K562 (cell line): Measurements from ENCODE around the gene ROM1. TPM values are rescaled to one million over a fixed set of nuclear protein-coding genes. Genes with fewer than 3 reads are reported as not detected.

Experiments
- ATAC-seq: fragments of 200-7000 bp; cut with Tn5 transposase; 3 replicates; pipeline ENCODE4 v1.9.1; 2020; ENCODE audit warnings: moderate library complexity
- BruUV-seq: library from RNA; stranded (reverse); fragments of 400-500 nt; replicated peaks from 2 replicates; lab custom pipeline; 2021; lab: Mats Ljungman, UMichigan
- CTCF ChIA-PET: fragments of 300-600 bp; formaldehyde crosslinking; extraction: SDS; loops from one replicate; lab custom pipeline; 2021; ENCODE audit warnings: low intra/inter-chr PET ratio; lab: Yijun Ruan, JAX
- POLR2A ChIA-PET: fragments of 300-600, 350-650 bp; sonication (Branson Sonifier 250); formaldehyde crosslinking; extraction: SDS; loops from one replicate; lab custom pipeline; 2021; ENCODE audit warnings: antibody characterized with exemption, inconsistent platforms; lab: Yijun Ruan, JAX
- DNase-seq, 4 experiments: peaks; one replicate each; pipeline versions ENCODE4 v3.0.0 to v3.0.0-alpha.2; 2011 to 2018; ENCODE audit warnings: low spot score in 3 of 4, mixed read lengths in 3 of 4; ENCODE audit errors: extremely low read depth in 1 of 4
- FAIRE-seq: peaks from 2 replicates; lab custom pipeline; 2011; peaks lifted over from hg19 to GRCh38; lab: Jason Lieb, UNC
- H2AFZ ChIP-seq: 2 replicates; pipeline ENCODE4 v1.6.0; 2011; ENCODE audit warnings: low read depth, low read length, control low read depth, inconsistent platforms
- H3K27ac ChIP-seq: fragments of 200-600 bp; 3 replicates; pipeline ENCODE4 v1.8.0; 2011; ENCODE audit warnings: low read depth, mild to moderate bottlenecking, control low read depth, inconsistent platforms, low read length, moderate library complexity, mixed read lengths; ENCODE audit errors: extremely low read depth
- H3K27me3 ChIP-seq, 2 experiments: fragments of 300-600 bp in 1 of 2; 2 replicates in 1 of 2; 3 replicates in 1 of 2; pipeline versions ENCODE4 v1.6.0 to v1.8.0; 2011; ENCODE audit warnings: inconsistent platforms in 2 of 2, low read length in 2 of 2, mild to moderate bottlenecking in 1 of 2, mixed read lengths in 1 of 2, moderate library complexity in 1 of 2; ENCODE audit not compliant: control insufficient read depth in 2 of 2, insufficient read depth in 2 of 2
- H3K36me3 ChIP-seq: fragments of 300-600 bp; 3 replicates; pipeline ENCODE4 v1.8.0; 2011; ENCODE audit warnings: mild to moderate bottlenecking, low read length, inconsistent platforms; ENCODE audit not compliant: control insufficient read depth, insufficient read depth
- H3K4me1 ChIP-seq, 2 experiments: fragments of 200-600 bp in 1 of 2; replicated peaks in 1 of 2; 2 replicates in 1 of 2; 3 replicates in 1 of 2; pipeline versions ENCODE4 v1.5.1 to v1.8.0; 2011; ENCODE audit warnings: inconsistent platforms in 2 of 2, low read length in 2 of 2, mild to moderate bottlenecking in 1 of 2, mixed read lengths in 1 of 2, moderate library complexity in 1 of 2; ENCODE audit not compliant: control insufficient read depth in 2 of 2, insufficient read depth in 2 of 2
- H3K4me2 ChIP-seq: 2 replicates; pipeline ENCODE4 v1.6.1; 2011; ENCODE audit warnings: low read length, control low read depth, inconsistent platforms, mixed read lengths; ENCODE audit not compliant: insufficient read depth
- H3K4me3 ChIP-seq: fragments of 200-600 bp; sonication (generic), shearing (Covaris generic); 2 replicates; pipeline ENCODE4 v1.5.1; 2016; ENCODE audit warnings: control low read depth, inconsistent platforms
- H3K79me2 ChIP-seq: fragments of 200-600 bp; 3 replicates; pipeline ENCODE4 v1.8.0; 2011; ENCODE audit warnings: low read length, inconsistent platforms; ENCODE audit not compliant: control insufficient read depth, insufficient read depth
- H3K9ac ChIP-seq, 2 experiments: 2 replicates each; pipeline versions ENCODE4 v1.6.0 to v1.6.1; 2011; ENCODE audit warnings: low read depth in 2 of 2, low read length in 2 of 2, control low read depth in 1 of 2, inconsistent platforms in 1 of 2, mild to moderate bottlenecking in 1 of 2, mixed read lengths in 1 of 2; ENCODE audit not compliant: insufficient read depth in 1 of 2
- H3K9me1 ChIP-seq: one replicate; pipeline ENCODE4 v1.6.0; 2011; ENCODE audit warnings: inconsistent platforms, mild to moderate bottlenecking, low read length, moderate library complexity; ENCODE audit not compliant: control insufficient read depth, insufficient read depth
- H3K9me3 ChIP-seq: replicated peaks from 2 replicates; pipeline ENCODE4 v1.5.1; 2011; ENCODE audit warnings: low read depth, low read length, inconsistent platforms; ENCODE audit not compliant: control insufficient read depth, insufficient read depth
- H4K20me1 ChIP-seq: replicated peaks from 2 replicates; pipeline ENCODE4 v1.6.1; 2011; ENCODE audit warnings: low read length, inconsistent platforms, mixed read lengths; ENCODE audit not compliant: control insufficient read depth, insufficient read depth
- CC2D1A ChIP-seq: fragments of 450-650 bp; IDR thresholded peaks from 2 replicates; pipeline ENCODE4 v1.6.1; 2017; ENCODE audit warnings: mild to moderate bottlenecking
- HMG20A ChIP-seq: fragments of 450-650 bp; formaldehyde crosslinking; conservative IDR thresholded peaks from 2 replicates; pipeline ENCODE4 v1.4.0; 2020; ENCODE audit warnings: mild to moderate bottlenecking, mixed read lengths
- KDM1A ChIP-seq, 2 experiments: fragments of 450-650 bp; IDR thresholded peaks; 2 replicates each; pipeline ENCODE4 v1.6.1; 2016; ENCODE audit warnings: mild to moderate bottlenecking in 2 of 2
- MCM2 ChIP-seq: fragments of 450-650 bp; IDR thresholded peaks from 2 replicates; pipeline ENCODE4 v1.6.1; 2017; ENCODE audit warnings: low read depth, mild to moderate bottlenecking
- POLR2A ChIP-seq: fragments of 450-650 bp; conservative IDR thresholded peaks from 2 replicates; pipeline ENCODE4 v1.6.1; 2016
- PRPF4 ChIP-seq: fragments of 200-400 bp; formaldehyde crosslinking; IDR thresholded peaks from one replicate; pipeline ENCODE4 v1.6.1; 2017; ENCODE audit warnings: low read length, low read depth, mild to moderate bottlenecking; ENCODE audit not compliant: insufficient read depth, poor library complexity, severe bottlenecking
- TEAD4 ChIP-seq, 2 experiments: sonication (generic) in 1 of 2; formaldehyde crosslinking in 1 of 2; IDR thresholded peaks; 2 replicates each; pipeline versions ENCODE4 v1.6.1 to v1.8.0; 2012 to 2022; ENCODE audit warnings: borderline replicate concordance in 1 of 2, inconsistent platforms in 1 of 2, low read length in 1 of 2, mild to moderate bottlenecking in 1 of 2, missing genetic modification reagents in 1 of 2
- U2AF2 ChIP-seq: fragments of 200-400 bp; formaldehyde crosslinking; optimal IDR thresholded peaks from 2 replicates; pipeline ENCODE3; 2017; ENCODE audit warnings: low read depth, mild to moderate bottlenecking, low read length
- ZNF174 ChIP-seq: fragments of 250-450 bp; sonication (Bioruptor Pico); IDR thresholded peaks from 2 replicates; pipeline ENCODE4 v1.4.0; 2020; ENCODE audit warnings: mild to moderate bottlenecking
- ZNF217 ChIP-seq: sonication (generic); formaldehyde crosslinking; IDR thresholded peaks from 2 replicates; pipeline ENCODE4 v1.8.0; 2022; ENCODE audit warnings: mild to moderate bottlenecking, missing genetic modification reagents
- ZNF644 ChIP-seq: fragments of 200-800 bp; sonication (Bioruptor generic); IDR thresholded peaks from 2 replicates; pipeline ENCODE4 v1.6.1; 2016; ENCODE audit warnings: low read depth, missing genetic modification characterization, missing compliant biosample characterization
- WGBS: fragments of 100-300 bp; shearing (Covaris generic); methylation state at CpG from one replicate; pipeline ENCODE4 v1.1.6; 2016; ENCODE audit warnings: low coverage, mixed read lengths; ENCODE audit not compliant: insufficient coverage; ENCODE audit errors: missing lambda C conversion rate; 5-methylcytosine and 5-hydroxymethylcytosine counted together
- in situ Hi-C: fragments of 300-500 bp; cut with MboI; formaldehyde crosslinking; loops from 4 replicates; pipeline ENCODE4 v1.15.0; 2018; ENCODE audit warnings: inconsistent platforms, mixed read lengths
- intact Hi-C: fragments of 100-400 bp; cut with micrococcal nuclease; formaldehyde crosslinking; loops from 2 replicates; pipeline ENCODE4 v1.14.2; 2022
- polyA plus RNA-seq, 8 experiments: library from polyadenylated mRNA; depleted of rRNA in 4 of 8; stranded (reverse) in 5 of 8; unstranded in 3 of 8; fragments of >200 nt; fragmentation: Nextera tagmentation in 2 of 8; fragmentation: Illumina TruSeq in 1 of 8; extraction: Ambion mirVana in 2 of 8; extraction: Trizol in 1 of 8; gene quantifications; 2 replicates each; pipeline versions ENCODE4 v1.2.1 to v1.2.3, GENCODE V29; 2011 to 2014; ENCODE audit warnings: inconsistent platforms in 1 of 8, missing spikeins in 1 of 8
- total RNA-seq, 7 experiments: library from RNA; depleted of rRNA in 6 of 7; stranded (reverse); fragments of >200 nt in 6 of 7; fragmentation: Illumina TruSeq in 2 of 7; extraction: Trizol in 2 of 7; gene quantifications; 2 replicates each; pipeline versions ENCODE4 v1.2.1 to v1.2.3, GENCODE V29; 2011 to 2021; ENCODE audit warnings: low replicate concordance in 1 of 7
- TF ChIP-seq, protein P1 (sequence below): fragments of 250-450 bp; sonication (Bioruptor Pico); IDR thresholded peaks from 2 replicates; pipeline ENCODE4 v1.8.0; 2021; ENCODE audit warnings: borderline replicate concordance, mild to moderate bottlenecking, moderate library complexity; ENCODE audit not compliant: poor library complexity, severe bottlenecking
- TF ChIP-seq, protein P2 (sequence below): conservative IDR thresholded peaks from 2 replicates; pipeline ENCODE4 v1.6.1; 2011; ENCODE audit warnings: low read depth, mild to moderate bottlenecking, low read length; ENCODE audit not compliant: control insufficient read depth
- TF ChIP-seq, protein P3 (sequence below): fragments of 450-650 bp; IDR thresholded peaks from 2 replicates; pipeline ENCODE4 v1.6.1; 2016; ENCODE audit warnings: antibody characterized with exemption

ROM1 gene
- total and polyA plus RNA-seq, 9 of the 15 experiments (the other 6 are each of a cell fraction or from before 2014, with no cell fraction given): 0.75 to 4.0 (median 2.6) TPM

DNA sequence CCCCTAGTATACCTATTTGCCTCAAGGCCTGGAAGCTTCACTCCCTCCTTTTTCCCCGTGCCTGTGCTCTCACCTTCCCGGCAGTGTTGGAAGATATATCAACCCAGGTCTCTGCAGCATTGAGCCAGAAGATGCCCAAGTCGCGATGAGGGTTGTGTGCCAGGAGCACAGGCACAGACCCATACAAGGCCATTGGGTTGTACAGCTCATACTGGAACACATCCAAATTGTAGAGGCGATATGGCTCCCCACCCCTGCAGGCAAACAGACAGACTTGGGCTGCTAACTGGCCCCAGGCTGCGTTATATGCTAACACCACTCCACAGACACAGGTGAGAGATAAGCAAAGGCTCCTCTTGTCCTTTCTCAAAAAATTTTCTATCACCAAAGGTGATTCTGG lies 19.4 kb downstream of the ROM1 start:
- no peak for TF ChIP-seq ZNF174 (CRISPR knock-in tag)
- TF ChIP-seq ZNF217 (CRISPR knock-in tag): no peak
- TF ChIP-seq, protein P1, sequence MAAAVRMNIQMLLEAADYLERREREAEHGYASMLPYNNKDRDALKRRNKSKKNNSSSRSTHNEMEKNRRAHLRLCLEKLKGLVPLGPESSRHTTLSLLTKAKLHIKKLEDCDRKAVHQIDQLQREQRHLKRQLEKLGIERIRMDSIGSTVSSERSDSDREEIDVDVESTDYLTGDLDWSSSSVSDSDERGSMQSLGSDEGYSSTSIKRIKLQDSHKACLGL: no peak
- no peak for TF ChIP-seq MCM2
- TF ChIP-seq, protein P2, sequence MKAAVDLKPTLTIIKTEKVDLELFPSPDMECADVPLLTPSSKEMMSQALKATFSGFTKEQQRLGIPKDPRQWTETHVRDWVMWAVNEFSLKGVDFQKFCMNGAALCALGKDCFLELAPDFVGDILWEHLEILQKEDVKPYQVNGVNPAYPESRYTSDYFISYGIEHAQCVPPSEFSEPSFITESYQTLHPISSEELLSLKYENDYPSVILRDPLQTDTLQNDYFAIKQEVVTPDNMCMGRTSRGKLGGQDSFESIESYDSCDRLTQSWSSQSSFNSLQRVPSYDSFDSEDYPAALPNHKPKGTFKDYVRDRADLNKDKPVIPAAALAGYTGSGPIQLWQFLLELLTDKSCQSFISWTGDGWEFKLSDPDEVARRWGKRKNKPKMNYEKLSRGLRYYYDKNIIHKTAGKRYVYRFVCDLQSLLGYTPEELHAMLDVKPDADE: no peak
- no peak for TF ChIP-seq U2AF2
- no peak for TF ChIP-seq KDM1A (IDR thresholded peaks at IDR 0.05)
- no peak for TF ChIP-seq ZNF644
- TF ChIP-seq, protein P3, sequence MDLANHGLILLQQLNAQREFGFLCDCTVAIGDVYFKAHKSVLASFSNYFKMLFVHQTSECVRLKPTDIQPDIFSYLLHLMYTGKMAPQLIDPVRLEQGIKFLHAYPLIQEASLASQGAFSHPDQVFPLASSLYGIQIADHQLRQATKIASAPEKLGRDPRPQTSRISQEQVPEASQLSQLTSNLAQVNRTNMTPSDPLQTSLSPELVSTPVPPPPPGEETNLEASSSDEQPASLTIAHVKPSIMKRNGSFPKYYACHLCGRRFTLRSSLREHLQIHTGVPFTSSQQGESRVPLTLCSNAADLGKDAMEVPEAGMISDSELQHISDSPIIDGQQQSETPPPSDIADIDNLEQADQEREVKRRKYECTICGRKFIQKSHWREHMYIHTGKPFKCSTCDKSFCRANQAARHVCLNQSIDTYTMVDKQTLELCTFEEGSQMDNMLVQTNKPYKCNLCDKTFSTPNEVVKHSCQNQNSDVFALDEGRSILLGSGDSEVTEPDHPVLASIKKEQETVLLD: no peak
- no peak for TF ChIP-seq HMG20A (CRISPR knock-in tag)
- TF ChIP-seq CC2D1A: no peak
- TF ChIP-seq POLR2A: no peak
- no peak for TF ChIP-seq PRPF4
- TF ChIP-seq TEAD4 (IDR thresholded peaks at IDR 0.05; ENCODE audit: low read length): no peak
- TF ChIP-seq TEAD4 (CRISPR knock-in tag; IDR thresholded peaks at IDR 0.05; ENCODE audit: borderline replicate concordance): no peak
- Histone ChIP-seq H4K20me1 (no peaks in the 10 kb centered on the region; the same call in 1 of the 2 replicates), H3K4me1 (no peaks in the 10 kb centered on the region), H3K4me2 (no peak overlapping the region), H3K9ac (peak overlapping the region in 1 of 2 experiments; percentile 71; a peak in 1 of 4 replicates), H3K36me3 (peaks cover 97% of the 10 kb centered on the region), H3K27ac (no peak overlapping the region), H3K9me3 (no peaks in the 10 kb centered on the region), H3K79me2 (no peaks in the 10 kb centered on the region; the same call in 2 of the 3 replicates), H3K4me3 (no peak overlapping the region), H2AFZ (no peak overlapping the region), H3K27me3 (no peaks in the 10 kb centered on the region), H3K9me1 (no peaks in the 10 kb centered on the region)
- FAIRE-seq: no peak
- BruUV-seq: no TSS peak
- intact Hi-C loops: no loop called here
- no peak for DNase-seq
- in situ Hi-C loops: no loop called here
- WGBS: 96% methylated on average over 6 of the region's 6 CpGs
- ChIA-PET CTCF (no interaction called here), POLR2A (no interaction called here)
- no peak for ATAC-seq
